ENCODE measurements around the gene RNPEPL1.

DNA sequence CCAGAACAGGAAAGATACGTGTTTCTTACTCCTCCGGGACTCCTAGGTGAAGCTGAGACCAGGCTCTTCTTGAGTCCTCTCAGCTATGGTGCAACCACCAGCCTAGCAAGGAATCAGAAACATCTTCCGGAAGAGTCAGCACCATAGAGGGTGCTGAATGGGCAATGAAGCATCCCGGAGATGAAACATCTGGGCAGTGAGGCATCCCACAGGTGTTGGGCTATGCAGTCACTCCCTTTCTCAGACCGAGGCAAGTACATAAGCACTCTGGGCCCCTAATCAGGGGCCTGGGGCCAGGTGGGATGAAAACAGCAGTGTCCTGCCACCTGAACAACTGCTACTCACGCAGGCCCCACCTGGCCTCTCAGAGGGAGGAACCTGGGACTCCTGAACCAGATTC is 16.8 kb downstream of the RNPEPL1 start:
- TF ChIP-seq CTCF (IDR thresholded peaks at IDR 0.05 in 4 of 5, conservative IDR thresholded peaks at IDR 0.05 in 1 of 5) (no peak), POLR2A (IDR thresholded peaks at IDR 0.05) (no peak)

Data from gastrocnemius medialis (tissue), 4 donors.